Mammary epithelial cell (primary cell): Measurements from ENCODE around the gene DNAJC1.

Experiments
- EZH2 ChIP-seq: IDR thresholded peaks from 2 replicates; pipeline ENCODE4 v1.6.1; 2012; ENCODE audit warnings: low read length, inconsistent platforms, borderline replicate concordance
- TF ChIP-seq, protein P1 (sequence below), 2 donors: IDR thresholded peaks in 1 of 2; conservative IDR thresholded peaks in 1 of 2; 2 replicates each; pipeline ENCODE4 v1.5.1; 2011 to 2012; ENCODE audit warnings: inconsistent platforms in 2 of 2, low read length in 2 of 2, mild to moderate bottlenecking in 2 of 2, control low read depth in 1 of 2, low read depth in 1 of 2; ENCODE audit not compliant: insufficient read depth in 1 of 2; ENCODE audit errors: extremely low read depth in 1 of 2

DNA sequence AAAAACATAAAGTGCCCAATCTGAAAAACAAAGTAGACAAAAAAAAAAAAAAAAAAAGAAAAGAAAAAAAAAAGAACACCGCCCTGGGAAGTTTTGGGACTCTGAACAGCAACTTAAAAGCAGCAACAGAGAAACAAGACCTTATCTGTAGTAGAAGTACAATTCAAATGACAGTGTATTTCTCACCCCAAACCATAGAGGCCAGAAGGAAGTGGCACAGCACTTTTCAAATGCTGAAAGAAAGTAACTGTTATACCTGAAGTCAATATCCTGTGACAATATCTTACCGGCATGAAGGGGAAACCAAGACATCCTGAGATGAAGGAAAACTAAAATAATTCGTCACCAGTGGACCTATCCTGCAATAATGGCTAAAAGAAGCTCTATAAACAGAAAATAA is 112.1 kb downstream of the DNAJC1 start:
- TF ChIP-seq, protein P1, sequence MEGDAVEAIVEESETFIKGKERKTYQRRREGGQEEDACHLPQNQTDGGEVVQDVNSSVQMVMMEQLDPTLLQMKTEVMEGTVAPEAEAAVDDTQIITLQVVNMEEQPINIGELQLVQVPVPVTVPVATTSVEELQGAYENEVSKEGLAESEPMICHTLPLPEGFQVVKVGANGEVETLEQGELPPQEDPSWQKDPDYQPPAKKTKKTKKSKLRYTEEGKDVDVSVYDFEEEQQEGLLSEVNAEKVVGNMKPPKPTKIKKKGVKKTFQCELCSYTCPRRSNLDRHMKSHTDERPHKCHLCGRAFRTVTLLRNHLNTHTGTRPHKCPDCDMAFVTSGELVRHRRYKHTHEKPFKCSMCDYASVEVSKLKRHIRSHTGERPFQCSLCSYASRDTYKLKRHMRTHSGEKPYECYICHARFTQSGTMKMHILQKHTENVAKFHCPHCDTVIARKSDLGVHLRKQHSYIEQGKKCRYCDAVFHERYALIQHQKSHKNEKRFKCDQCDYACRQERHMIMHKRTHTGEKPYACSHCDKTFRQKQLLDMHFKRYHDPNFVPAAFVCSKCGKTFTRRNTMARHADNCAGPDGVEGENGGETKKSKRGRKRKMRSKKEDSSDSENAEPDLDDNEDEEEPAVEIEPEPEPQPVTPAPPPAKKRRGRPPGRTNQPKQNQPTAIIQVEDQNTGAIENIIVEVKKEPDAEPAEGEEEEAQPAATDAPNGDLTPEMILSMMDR (conservative IDR thresholded peaks at IDR 0.05 in 1 of 2, IDR thresholded peaks at IDR 0.05 in 1 of 2; ENCODE audit: extremely low read depth in 1 of 2, insufficient read depth in 1 of 2, low read depth in 1 of 2, low read length in 2 of 2): no peak
- TF ChIP-seq EZH2: no peak
